C4-2B (cell line): ENCODE data around the gene ZNF444.

ENCODE experiments used
- ZFX ChIP-seq: fragments of 450-650 bp; IDR thresholded peaks from 2 replicates; pipeline ENCODE4 v1.6.1; 2017
- TF ChIP-seq, protein P1 (sequence below): fragments of 450-650 bp; conservative IDR thresholded peaks from 2 replicates; pipeline ENCODE4 v1.5.1; 2017; ENCODE audit warnings: mild to moderate bottlenecking

DNA sequence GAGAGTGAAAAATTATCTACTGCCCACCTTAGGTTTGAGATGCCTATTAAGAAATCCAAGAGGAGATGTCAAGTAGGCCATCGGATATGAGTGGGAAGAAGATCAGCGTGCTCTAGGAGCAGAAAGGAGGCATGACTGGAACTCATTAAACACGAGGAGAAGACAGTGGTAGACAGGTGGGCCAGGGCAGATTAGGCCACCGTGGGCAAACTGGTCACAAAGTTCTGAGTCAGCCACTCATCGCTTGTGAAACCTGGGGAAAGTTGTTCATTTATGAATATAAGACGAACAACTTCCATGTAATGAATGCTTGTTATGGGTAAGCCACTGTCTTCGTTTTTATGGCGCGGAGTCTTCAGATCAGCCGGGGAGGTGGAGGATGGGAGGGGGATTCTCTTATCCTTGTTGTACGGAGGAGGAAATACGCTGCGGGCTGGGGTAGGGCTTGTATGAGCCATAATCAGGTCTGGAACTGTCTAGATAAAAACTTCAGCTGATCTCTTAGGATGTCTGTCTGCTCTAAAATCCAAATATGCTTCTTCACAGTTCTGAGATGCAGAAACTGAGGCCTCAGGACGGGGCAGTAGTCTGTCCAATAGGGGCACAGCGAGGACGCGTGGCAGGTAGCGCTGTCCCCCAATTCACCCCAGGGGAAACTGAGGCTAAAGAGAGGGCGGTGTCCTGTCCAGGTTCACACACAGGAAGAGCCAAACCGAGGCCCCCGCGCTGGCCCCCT lies 1.1 kb upstream of the ZNF444 start:
- TF ChIP-seq, protein P1, sequence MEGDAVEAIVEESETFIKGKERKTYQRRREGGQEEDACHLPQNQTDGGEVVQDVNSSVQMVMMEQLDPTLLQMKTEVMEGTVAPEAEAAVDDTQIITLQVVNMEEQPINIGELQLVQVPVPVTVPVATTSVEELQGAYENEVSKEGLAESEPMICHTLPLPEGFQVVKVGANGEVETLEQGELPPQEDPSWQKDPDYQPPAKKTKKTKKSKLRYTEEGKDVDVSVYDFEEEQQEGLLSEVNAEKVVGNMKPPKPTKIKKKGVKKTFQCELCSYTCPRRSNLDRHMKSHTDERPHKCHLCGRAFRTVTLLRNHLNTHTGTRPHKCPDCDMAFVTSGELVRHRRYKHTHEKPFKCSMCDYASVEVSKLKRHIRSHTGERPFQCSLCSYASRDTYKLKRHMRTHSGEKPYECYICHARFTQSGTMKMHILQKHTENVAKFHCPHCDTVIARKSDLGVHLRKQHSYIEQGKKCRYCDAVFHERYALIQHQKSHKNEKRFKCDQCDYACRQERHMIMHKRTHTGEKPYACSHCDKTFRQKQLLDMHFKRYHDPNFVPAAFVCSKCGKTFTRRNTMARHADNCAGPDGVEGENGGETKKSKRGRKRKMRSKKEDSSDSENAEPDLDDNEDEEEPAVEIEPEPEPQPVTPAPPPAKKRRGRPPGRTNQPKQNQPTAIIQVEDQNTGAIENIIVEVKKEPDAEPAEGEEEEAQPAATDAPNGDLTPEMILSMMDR = no peak
- TF ChIP-seq ZFX = no peak
